ENCODE data around the gene GNG13. TPM values are rescaled to one million over a fixed set of nuclear protein-coding genes. Genes with fewer than 3 reads are reported as not detected.

GNG13 gene
- total RNA-seq, 1 donor from 2014 or later = not detected

- no peak overlapping the region for H3K4me3 ChIP-seq (ENCODE audit: low read depth, low read length)
- DNase-seq (ENCODE audit: low read depth) = no peak
- TF ChIP-seq, protein P1, sequence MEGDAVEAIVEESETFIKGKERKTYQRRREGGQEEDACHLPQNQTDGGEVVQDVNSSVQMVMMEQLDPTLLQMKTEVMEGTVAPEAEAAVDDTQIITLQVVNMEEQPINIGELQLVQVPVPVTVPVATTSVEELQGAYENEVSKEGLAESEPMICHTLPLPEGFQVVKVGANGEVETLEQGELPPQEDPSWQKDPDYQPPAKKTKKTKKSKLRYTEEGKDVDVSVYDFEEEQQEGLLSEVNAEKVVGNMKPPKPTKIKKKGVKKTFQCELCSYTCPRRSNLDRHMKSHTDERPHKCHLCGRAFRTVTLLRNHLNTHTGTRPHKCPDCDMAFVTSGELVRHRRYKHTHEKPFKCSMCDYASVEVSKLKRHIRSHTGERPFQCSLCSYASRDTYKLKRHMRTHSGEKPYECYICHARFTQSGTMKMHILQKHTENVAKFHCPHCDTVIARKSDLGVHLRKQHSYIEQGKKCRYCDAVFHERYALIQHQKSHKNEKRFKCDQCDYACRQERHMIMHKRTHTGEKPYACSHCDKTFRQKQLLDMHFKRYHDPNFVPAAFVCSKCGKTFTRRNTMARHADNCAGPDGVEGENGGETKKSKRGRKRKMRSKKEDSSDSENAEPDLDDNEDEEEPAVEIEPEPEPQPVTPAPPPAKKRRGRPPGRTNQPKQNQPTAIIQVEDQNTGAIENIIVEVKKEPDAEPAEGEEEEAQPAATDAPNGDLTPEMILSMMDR (conservative IDR thresholded peaks at IDR 0.05; ENCODE audit: low read depth, low read length) = peak; percentile 53
Measured at GRCh38 chr16:813204-813915, 12.8 kb upstream of the GNG13 start.

DNA sequence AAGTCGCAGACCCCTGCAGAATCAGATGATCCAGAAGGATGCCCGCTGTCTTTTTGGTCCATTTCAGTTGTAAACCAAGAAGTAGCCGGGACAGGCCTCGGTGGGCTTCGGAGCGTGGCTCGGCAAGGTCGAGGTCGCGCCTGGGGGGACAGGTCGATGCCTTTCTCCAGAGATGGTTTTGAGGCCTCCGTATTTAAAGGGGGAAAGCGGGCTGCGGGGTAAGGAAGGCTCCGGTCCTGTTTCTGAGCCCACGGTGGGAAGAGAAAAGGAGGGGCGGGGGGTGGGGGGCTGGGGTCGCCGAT is 7.5 kb upstream of the GNG13 start:
- DNase-seq (ENCODE audit: low read depth) = no peak
- TF ChIP-seq, protein P1 (conservative IDR thresholded peaks at IDR 0.05; ENCODE audit: low read depth, low read length) = no peak
- H3K4me3 ChIP-seq (ENCODE audit: low read depth, low read length) = peak overlapping the region; percentile 77

DNA sequence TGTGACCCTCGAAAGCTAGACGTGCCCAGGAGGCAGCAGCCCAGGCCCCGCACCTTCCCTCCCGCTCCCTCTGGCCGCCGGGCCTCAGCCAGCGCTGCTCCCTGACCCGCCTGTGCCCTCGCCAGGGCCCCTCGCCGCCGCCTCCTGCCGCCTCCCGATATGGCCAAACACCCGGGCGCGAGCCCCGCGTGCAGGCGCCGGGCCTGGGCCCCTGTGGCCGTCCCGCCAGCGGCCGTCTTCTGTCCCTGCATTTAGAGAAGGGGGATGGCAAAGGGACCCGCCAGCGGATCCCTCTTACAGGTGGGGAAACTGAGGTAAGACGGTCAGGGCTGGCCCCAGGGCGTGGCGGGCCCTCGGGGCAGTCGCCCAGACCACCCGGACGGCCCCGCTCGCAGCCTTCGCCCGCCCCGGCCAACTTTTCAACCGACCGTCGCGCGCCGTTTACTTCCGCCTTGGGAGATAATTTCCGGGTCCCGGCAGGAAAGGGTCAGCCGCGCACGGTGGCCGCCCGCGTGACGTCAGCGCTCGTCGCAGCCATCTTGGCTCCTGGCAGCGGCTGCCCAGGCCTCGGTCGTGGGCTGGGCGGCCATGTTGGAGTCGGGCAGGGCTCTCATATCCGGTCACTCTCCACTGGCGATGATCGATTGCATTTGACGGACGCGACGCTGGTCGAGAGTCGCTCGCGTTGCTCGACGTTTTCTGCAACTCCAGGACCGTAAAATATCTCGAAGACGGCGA is 7.0 kb upstream of the GNG13 start:
- peak overlapping the region; percentile 77 for H3K4me3 ChIP-seq (ENCODE audit: low read depth, low read length)
- TF ChIP-seq, protein P1 (conservative IDR thresholded peaks at IDR 0.05; ENCODE audit: low read depth, low read length) = no peak
- peak; percentile 25 for DNase-seq (ENCODE audit: low read depth)

DNA sequence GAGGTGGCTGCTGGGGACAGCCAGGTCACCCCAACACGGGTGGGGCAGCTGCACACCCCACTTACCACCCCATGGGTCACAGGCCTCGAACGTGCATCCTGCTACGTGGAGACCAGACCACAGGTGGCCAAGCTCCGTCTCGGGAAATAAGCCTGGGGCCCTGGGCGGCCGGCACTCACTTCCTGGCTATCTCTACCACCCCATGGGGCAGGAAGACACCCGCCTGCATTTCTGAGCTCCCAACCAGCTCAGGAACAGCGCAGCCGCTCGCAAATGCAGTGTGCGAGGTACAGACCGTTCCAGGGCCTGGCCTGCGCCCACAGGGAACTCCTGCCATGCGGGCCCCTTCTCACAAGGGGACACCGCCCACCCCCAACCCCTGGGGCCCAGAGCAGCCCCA is 4.9 kb upstream of the GNG13 start:
- DNase-seq (ENCODE audit: low read depth) = no peak
- no peak overlapping the region for H3K4me3 ChIP-seq (ENCODE audit: low read depth, low read length)
- TF ChIP-seq, protein P1 (conservative IDR thresholded peaks at IDR 0.05; ENCODE audit: low read depth, low read length) = no peak

DNA sequence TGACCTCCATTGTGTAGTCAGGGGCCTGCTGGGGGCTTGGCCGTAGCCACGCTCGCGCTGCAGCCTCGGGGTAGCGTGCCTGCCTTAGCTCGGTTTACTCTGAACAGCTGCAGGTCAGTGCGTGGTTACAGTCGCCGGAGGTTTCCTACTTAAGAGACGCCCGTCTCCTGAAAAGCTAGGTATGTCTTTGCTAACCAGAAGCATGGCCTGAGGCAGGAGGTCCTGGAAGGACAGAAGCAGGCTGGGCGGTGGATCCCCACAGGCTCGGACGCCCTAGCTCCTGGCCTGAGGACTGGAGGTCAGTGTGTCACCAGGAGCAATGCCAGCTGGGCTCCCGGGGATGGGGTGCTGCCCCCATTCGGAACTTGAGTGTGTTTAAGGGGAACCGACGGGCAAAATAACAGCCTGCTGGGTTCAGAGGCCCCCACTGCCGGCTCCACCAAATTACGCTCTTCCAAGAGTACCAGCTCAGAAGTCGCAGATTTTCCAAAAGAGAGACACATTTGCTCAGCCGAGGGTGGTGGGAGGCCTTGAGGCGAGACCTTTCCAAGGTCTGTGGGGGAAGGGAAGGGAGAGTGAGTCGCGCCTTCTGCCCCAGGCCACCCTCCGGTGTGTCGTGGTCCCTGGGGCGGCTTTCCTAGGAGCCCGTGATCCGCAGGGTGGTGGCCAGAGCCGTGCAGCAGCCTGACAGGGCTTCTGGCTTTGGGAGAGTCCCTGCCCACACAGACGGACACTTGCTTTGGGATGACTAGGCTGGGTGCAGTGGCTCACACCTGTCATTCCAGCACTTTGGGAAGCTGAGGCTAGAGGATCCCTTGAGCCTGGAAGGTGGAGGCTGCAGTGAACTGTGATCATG is 3.9 kb upstream of the GNG13 start:
- H3K4me3 ChIP-seq (ENCODE audit: low read depth, low read length) = no peak overlapping the region
- DNase-seq (ENCODE audit: low read depth) = no peak
- TF ChIP-seq, protein P1 (conservative IDR thresholded peaks at IDR 0.05; ENCODE audit: low read depth, low read length) = no peak

DNA sequence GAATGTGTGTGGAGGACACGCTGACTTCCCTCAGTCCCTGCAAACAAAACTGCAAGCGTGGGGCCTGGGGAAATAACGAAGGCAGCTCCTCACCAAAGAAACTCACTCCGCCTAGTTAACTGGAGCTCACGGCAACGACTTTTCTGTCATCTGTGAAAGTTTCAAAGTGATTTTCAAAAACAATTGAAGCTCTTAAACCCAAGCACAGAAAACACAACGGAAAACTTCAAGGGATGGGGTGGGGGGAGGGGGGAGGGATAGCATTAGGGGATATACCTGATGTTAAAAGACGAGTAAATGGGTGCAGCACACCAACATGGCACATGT is 3.2 kb upstream of the GNG13 start:
- no peak for DNase-seq (ENCODE audit: low read depth)
- TF ChIP-seq, protein P1 (conservative IDR thresholded peaks at IDR 0.05; ENCODE audit: low read depth, low read length) = no peak
- H3K4me3 ChIP-seq (ENCODE audit: low read depth, low read length) = no peak overlapping the region
